ENCODE measurements around the gene SYNDIG1L. TPM values are rescaled to one million over a fixed set of nuclear protein-coding genes. Genes with fewer than 3 reads are reported as not detected.

SYNDIG1L gene
- total and polyA plus RNA-seq, 9 of the 15 experiments (the other 6 are each of a cell fraction or from before 2014, with no cell fraction given) = not detected

DNA sequence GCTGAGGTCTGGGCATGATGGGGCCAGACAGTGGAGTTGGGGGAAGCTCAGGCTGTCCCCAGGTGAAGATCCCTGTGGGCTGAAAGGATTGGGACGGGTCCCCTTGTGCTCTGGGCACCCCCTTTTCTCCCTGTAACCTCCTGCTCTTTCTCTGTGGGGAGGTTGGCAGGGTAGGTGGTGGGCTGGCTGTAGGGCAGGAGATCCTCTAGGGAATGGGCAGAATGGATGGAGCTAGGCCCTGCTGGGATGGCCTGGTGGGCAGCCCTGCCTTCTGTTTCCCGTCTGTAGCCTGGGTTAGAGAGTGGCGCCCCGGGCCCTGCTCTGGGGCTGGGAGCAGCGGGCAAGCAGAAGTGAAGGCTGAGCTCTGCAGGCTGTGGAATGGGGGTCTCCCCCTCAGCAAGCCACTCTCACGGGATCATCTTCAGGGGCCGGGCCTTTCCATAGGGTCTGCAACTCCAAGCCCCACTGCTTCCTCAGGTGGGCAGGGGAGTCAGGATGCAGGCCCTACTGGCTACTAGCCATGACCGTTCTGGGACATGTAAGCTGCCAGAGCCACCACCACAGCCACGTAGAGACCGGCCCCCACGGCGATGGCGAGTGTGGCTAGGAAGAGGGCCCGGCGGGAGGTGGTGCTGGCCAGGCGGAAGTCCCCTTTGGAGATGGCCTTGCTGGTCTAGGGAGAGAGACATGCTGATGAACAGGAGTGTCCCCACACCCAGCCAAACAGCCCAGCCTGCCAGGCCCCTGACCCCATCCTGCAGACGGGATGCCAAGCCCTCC lies 18.8 kb downstream of the SYNDIG1L start:
- CTCF ChIA-PET (ENCODE audit: low intra/inter-chr PET ratio) = no interaction called here
- intact Hi-C loops (cut with micrococcal nuclease) = no loop called here
- Histone ChIP-seq H3K4me2 (ENCODE audit: insufficient read depth, low read length) (no peak overlapping the region), H3K27me3 (ENCODE audit: control insufficient read depth in 2 of 2, insufficient read depth in 2 of 2, low read length in 2 of 2) (peaks cover 0 to 24% of the 10 kb centered on the region in 2 experiments; a peak in 2 of 5 replicates), H3K36me3 (ENCODE audit: control insufficient read depth, insufficient read depth, low read length) (no peaks in the 10 kb centered on the region), H3K79me2 (ENCODE audit: control insufficient read depth, insufficient read depth, low read length) (no peaks in the 10 kb centered on the region), H3K27ac (ENCODE audit: extremely low read depth, low read depth, low read length) (no peak overlapping the region), H4K20me1 (replicated peaks; ENCODE audit: control insufficient read depth, insufficient read depth, low read length) (no peaks in the 10 kb centered on the region), H3K9me3 (replicated peaks; ENCODE audit: control insufficient read depth, insufficient read depth, low read depth, low read length) (no peaks in the 10 kb centered on the region), H3K9ac (ENCODE audit: insufficient read depth in 1 of 2, low read depth in 2 of 2, low read length in 2 of 2) (no peak overlapping the region), H3K4me3 (no peak overlapping the region), H3K9me1 (ENCODE audit: control insufficient read depth, insufficient read depth, low read length) (no peaks in the 10 kb centered on the region), H2AFZ (ENCODE audit: low read depth, low read length) (no peak overlapping the region), H3K4me1 (replicated peaks in 1 of 2; ENCODE audit: control insufficient read depth in 2 of 2, insufficient read depth in 2 of 2, low read length in 2 of 2) (no peaks in the 10 kb centered on the region)
- TF ChIP-seq NCOR1 (IDR thresholded peaks at IDR 0.05) (no peak), ZKSCAN8 (CRISPR knock-in tag; IDR thresholded peaks at IDR 0.05) (no peak), HMG20B (CRISPR knock-in tag; IDR thresholded peaks at IDR 0.05) (no peak), CXXC5 (CRISPR knock-in tag; IDR thresholded peaks at IDR 0.05) (no peak), SRSF1 (IDR thresholded peaks at IDR 0.05; ENCODE audit: low read depth, low read length) (no peak), PHTF2 (CRISPR knock-in tag; IDR thresholded peaks at IDR 0.05) (no peak), ZZZ3 (IDR thresholded peaks at IDR 0.05) (no peak), ZNF217 (CRISPR knock-in tag; IDR thresholded peaks at IDR 0.05) (no peak)
- TF ChIP-seq, protein P1, sequence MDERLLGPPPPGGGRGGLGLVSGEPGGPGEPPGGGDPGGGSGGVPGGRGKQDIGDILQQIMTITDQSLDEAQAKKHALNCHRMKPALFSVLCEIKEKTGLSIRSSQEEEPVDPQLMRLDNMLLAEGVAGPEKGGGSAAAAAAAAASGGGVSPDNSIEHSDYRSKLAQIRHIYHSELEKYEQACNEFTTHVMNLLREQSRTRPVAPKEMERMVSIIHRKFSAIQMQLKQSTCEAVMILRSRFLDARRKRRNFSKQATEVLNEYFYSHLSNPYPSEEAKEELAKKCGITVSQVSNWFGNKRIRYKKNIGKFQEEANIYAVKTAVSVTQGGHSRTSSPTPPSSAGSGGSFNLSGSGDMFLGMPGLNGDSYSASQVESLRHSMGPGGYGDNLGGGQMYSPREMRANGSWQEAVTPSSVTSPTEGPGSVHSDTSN (CRISPR knock-in tag; IDR thresholded peaks at IDR 0.05; ENCODE audit: low read depth) = no peak
- TF ChIP-seq, protein P1 (tag; conservative IDR thresholded peaks at IDR 0.05; ENCODE audit: low read depth) = no peak
- TF ChIP-seq, protein P2, sequence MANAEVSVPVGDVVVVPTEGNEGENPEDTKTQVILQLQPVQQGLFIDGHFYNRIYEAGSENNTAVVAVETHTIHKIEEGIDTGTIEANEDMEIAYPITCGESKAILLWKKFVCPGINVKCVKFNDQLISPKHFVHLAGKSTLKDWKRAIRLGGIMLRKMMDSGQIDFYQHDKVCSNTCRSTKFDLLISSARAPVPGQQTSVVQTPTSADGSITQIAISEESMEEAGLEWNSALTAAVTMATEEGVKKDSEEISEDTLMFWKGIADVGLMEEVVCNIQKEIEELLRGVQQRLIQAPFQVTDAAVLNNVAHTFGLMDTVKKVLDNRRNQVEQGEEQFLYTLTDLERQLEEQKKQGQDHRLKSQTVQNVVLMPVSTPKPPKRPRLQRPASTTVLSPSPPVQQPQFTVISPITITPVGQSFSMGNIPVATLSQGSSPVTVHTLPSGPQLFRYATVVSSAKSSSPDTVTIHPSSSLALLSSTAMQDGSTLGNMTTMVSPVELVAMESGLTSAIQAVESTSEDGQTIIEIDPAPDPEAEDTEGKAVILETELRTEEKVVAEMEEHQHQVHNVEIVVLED (CRISPR knock-in tag; IDR thresholded peaks at IDR 0.05) = no peak
- in situ Hi-C loops (cut with MboI) = no loop called here
- ATAC-seq (no peak), DNase-seq (ENCODE audit: extremely low read depth in 1 of 4, low spot score in 3 of 4) (no peak), FAIRE-seq (no peak)
- WGBS (ENCODE audit: insufficient coverage, low coverage, missing lambda C conversion rate) = 1% methylated on average over 11 of the region's 17 CpGs
- no TSS peak for BruUV-seq (replicated peaks)
- POLR2A ChIA-PET = interaction anchor here (0.6 kb wide), 1 partner anchor 51 kb away, joined by 3 read pairs; no protein-coding TSS in a partner anchor

Data from K562 (cell line).